ENCODE results near the gene CHM.
"Not testable (repeated sequence)": the region's sequence is repeated elsewhere in the genome, so short reads cannot be mapped to it uniquely, and the experiment has no call there.

The CHM gene

DNA sequence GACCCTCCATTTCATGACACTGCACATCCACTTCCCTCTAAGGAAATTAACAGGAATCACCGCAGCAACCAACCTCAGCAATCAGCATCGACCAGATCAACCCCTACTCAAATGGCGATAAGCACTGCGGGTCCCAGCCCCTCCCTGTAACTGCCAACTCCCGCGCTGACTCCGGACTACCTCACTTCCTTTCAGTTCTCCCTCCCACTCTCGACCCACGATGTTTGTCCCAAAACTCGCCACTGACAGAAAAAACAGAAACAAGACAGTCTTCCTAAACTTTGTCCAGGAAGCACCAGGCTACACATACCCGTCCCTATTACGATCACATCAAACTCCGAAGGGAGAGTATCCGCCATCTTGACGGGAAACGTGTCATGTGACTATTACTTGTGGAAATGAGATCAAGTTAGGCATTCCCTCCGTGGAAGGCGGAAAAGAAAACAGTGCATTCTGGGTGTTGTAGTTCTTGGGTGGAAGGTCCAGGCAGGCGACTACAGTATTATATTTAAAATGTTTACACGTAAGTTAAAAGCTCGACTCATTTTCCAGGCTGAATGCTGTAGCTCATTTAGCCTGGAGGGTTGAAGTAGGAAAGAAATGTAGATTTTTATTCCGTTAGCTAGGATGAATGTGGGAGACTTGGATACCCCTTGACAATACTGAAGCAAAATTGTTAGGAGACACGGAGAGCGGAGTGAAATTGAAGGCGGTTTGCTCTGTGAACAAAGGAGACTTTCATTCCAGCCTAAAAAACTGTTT is at the start of gene CHM:
CHM (minus strand) TSS at position 385 of the 762 bp plus-strand sequence; CDS start at position 359, 26 bp downstream.
- no peak for DNase-seq

DNA sequence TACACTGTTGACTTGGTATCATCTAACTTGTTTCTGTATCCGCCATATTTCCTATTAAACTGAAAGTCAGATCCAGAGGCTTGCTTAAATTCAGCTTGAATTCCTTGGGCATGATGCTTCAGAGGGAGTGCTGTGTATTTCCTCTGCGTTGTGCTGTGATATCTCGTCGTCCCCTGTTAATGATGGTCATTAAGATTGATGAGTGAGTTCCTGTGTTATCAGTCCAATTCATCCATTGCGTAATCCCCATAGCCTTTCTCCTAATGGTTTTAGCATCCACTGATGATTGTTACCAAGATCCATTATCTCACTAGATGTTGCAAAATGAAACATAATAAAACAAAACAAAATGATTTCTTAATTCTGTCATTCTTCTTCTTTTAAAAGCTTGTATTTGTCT is 31.3 kb upstream of the CHM start:
- DNase-seq, result no peak

- DNase-seq, result no peak
Measured at GRCh38 chrX:86066998-86067397, 19.6 kb upstream of the CHM start.

- DNase-seq, result no peak
Measured at GRCh38 chrX:86061407-86061806, 14.0 kb upstream of the CHM start.

GRCh38 chrX:86051741-86052140 is 4.4 kb upstream of the CHM start:
- no peak for DNase-seq

DNA sequence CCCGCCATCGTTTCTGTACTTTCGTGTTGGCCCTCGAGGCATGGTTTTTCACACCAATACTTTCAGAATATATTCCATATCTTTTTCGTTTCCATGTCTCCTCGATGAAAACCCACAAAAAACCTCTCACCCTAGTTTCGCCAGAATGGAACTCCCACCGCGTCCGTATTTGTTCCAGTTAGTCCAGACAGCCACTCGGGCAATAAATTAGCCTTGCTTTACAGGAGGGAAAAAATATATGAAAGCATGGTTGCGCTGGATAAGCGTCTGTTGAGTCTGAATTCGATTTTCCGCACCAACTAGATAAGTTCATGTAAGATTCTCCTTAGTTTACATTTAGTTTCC is 550 bp upstream of the CHM start:
- DNase-seq, result no peak

GRCh38 chrX:86044216-86044615 is 3.1 kb downstream of the CHM start:
- DNase-seq, result no peak

GRCh38 chrX:86039625-86040568 is 7.5 kb downstream of the CHM start:
- no peak for DNase-seq

DNA sequence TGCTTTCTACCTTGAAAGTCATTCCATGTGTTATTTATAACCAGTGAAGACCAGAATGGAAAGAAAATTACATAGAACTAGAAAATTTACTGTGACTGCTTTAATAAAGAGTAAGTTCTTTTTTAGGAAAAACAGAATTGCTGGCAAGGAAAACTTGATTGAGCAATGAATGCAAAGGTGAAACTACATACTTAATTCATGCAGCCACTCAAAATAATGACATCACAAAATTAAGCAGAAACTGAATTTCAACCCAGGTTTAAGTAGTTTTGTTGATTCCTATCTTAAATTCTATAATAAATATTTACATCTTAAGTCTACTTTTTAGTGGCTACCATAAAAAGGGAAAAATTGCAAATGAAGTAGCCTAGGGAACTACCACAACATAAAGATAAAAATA is 14.0 kb downstream of the CHM start:
- no peak for DNase-seq

- DNase-seq, result no peak
Measured at GRCh38 chrX:86028681-86029080, 18.7 kb downstream of the CHM start.

GRCh38 chrX:86023811-86024210 is 23.5 kb downstream of the CHM start:
- DNase-seq, result no peak

GRCh38 chrX:86021652-86022289 is 25.6 kb downstream of the CHM start:
- DNase-seq, result peak in 1 of 2 donors; percentile 0

GRCh38 chrX:86016139-86016538 is 31.2 kb downstream of the CHM start:
- no peak for DNase-seq

DNA sequence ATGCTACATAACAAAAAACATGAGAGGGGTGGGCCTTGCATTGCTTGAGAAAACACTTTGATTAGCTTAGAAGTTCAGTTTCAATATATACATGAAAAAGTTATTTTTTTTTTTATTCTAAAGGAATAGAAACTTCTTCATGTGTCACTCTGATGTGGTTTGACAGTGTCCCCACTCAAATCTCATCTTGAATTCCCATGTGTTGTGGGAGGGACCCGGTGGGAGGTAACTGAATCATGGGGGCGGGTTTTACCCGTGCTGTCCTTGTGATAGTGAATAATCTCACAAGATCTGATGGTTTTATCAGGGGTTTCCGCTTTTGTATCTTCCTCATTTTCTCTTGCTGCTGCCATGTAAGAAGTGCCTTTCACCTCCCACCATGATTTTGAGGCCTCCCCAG is 32.4 kb downstream of the CHM start:
- not testable (repeated sequence) for DNase-seq

DNA sequence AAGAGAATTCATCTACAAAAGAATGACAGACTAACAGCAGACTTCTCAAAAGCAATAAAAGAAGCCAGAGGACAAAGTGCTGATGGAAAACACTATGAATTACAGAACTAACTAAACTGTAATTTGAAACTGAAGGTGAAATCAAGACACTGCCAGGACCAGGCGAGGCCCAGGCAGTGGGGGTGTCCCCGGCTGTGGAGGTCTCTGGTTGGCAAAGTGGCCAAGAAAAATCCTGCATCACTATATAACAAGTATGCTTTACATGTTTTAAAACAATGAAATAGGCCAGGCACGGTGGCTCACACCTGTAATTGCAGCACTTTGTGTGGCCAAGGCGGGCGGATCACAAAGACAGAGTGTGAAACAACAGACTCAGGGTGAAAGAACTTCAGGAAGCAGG is 32.9 kb downstream of the CHM start:
- no peak for DNase-seq

GRCh38 chrX:86013792-86014191 is 33.6 kb downstream of the CHM start:
- no peak for DNase-seq

- no peak for DNase-seq
Measured at GRCh38 chrX:86012188-86012587, 35.2 kb downstream of the CHM start.

DNA sequence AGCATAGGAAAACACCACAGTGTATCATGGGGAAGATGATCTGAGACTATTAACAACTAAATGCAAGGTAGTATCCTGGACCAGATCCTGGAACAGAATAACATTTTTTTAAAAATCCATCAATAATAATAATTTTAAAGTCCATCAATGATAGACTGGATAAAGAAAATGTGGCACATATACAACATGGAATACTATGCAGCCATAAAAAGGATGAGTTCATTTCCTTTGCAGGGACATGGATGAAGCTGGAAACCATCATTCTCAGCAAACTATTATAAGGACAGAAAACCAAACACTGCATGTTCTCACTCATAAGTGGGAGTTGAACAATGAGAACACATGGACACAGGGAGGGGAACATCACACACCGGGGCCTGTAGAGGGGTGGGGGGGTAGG is 37.6 kb downstream of the CHM start:
- DNase-seq, result not testable (repeated sequence)

- not testable (repeated sequence) for DNase-seq
Measured at GRCh38 chrX:86007891-86008290, 39.5 kb downstream of the CHM start.

GRCh38 chrX:86002076-86002896 is 45.1 kb downstream of the CHM start:
- no peak for DNase-seq

- DNase-seq, result no peak
Measured at GRCh38 chrX:85998954-85999353, 48.4 kb downstream of the CHM start.

DNA sequence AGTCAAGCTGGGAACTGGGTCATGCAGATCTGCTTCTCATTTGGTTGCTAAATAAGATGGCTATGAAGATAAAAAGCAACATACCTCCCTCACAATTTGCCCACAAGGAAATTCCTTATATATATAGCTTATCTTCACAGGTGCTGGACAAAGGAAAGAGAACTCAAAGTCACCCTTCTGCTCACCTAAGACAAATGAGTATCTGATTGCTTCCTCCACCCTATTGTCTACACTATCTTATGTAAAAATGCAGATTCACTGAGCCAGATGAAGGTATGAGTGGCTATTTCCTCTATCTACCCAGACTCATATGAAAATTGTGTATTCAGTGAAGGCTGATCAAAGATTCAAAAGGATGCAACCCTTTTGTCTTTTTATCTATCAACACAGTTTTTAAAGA is 50.8 kb downstream of the CHM start:
- no peak for DNase-seq

GRCh38 chrX:85995641-85996040 is 51.7 kb downstream of the CHM start:
- DNase-seq, result no peak

Data from hippocampal formation (tissue), 2 donors.